Measurements from ENCODE around the gene IPO9.
"Not testable (repeated sequence)": the region's sequence is repeated elsewhere in the genome, so short reads cannot be mapped to it uniquely, and the experiment has no call there.

Gene IPO9

DNA sequence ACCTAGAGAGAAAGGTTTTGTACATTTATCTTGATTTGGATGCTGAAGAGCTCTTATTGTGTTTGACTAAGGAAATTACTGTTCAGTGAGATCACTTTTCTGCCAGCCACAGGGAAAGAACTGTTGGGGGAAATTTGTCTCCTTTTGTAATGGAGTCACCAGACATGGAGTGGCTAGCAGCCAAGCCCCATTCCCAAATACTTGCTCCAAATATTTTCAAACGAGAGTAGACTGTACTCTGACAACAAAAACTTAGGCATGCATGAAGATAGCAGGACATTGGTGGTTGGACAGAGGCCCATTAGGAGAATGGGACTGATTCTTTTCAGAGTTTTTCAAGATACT, 21.1 kb downstream of the IPO9 start:
- H3K4me1 ChIP-seq (ENCODE audit: insufficient read depth, low read length): peaks cover 7% of the 10 kb centered on the region
- H3K27me3 ChIP-seq (ENCODE audit: control insufficient read depth in 1 of 2, insufficient read depth in 2 of 2, low read length in 2 of 2): no peaks in the 10 kb centered on the region
- H3K36me3 ChIP-seq (ENCODE audit: insufficient read depth, low read length): peaks cover 64% of the 10 kb centered on the region
- no peak overlapping the region for H3K27ac ChIP-seq (ENCODE audit: low read depth, low read length)
- H3K9me3 ChIP-seq (ENCODE audit: low read length): no peaks in the 10 kb centered on the region
- no peak overlapping the region for H3K9ac ChIP-seq (ENCODE audit: low read length)
- no peak overlapping the region for H3K4me3 ChIP-seq (ENCODE audit: low read depth in 1 of 2, low read length in 2 of 2)

DNA sequence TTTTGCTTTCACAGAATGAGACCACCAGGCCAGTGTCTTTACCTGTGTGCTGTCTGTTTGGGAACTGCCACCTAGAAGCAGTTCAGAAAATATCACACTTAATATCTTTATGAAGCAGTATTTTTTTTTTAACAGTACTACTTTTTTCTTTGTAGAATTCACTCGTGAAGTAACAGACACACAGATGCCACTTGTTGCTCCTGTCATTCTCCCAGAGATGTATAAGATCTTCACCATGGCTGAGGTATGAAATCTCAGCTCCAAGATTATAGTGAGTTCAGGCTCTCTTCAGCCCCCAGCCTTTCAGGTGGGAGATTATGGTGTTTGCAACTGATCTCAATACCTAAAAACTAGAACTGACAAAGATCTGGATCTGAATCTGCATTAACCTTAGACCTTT, 23.0 kb downstream of the IPO9 start:
- H3K27ac ChIP-seq (ENCODE audit: low read depth, low read length): no peak overlapping the region
- no peak overlapping the region for H3K9ac ChIP-seq (ENCODE audit: low read length)
- peaks cover 7% of the 10 kb centered on the region for H3K4me1 ChIP-seq (ENCODE audit: insufficient read depth, low read length)
- H3K9me3 ChIP-seq (ENCODE audit: low read length): no peaks in the 10 kb centered on the region
- H3K36me3 ChIP-seq (ENCODE audit: insufficient read depth, low read length): peaks cover 82% of the 10 kb centered on the region
- no peaks in the 10 kb centered on the region for H3K27me3 ChIP-seq (ENCODE audit: control insufficient read depth in 1 of 2, insufficient read depth in 2 of 2, low read length in 2 of 2)
- H3K4me3 ChIP-seq (ENCODE audit: low read depth in 1 of 2, low read length in 2 of 2): no peak overlapping the region

- not testable (repeated sequence) for H3K4me3 ChIP-seq (ENCODE audit: low read depth in 1 of 2, low read length in 2 of 2)
Observed at GRCh38 chr1:201856722-201857121, 27.8 kb downstream of the IPO9 start.

DNA sequence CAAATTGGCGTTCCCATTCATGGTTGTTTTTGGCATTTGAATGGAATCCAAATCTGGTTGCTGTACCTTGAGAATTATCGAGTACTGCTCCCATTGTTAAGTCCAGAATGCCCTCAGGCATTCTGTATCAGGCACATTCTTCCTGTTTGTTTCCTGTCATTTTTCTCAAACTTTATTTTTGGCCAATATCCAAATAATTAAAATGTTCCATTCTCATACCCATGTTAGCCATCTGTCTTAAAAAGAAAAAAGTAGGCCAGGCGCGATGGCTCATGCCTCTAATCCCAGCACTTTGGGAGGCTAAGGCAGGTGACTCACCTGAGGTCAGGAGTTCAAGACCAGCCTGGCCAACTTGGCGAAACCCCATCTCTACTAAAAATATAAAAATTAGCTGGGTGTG, 30.5 kb downstream of the IPO9 start:
- Histone ChIP-seq H3K27ac (ENCODE audit: low read depth, low read length) (no peak overlapping the region), H3K36me3 (ENCODE audit: insufficient read depth, low read length) (peaks cover 57% of the 10 kb centered on the region), H3K9me3 (ENCODE audit: low read length) (no peaks in the 10 kb centered on the region), H3K9ac (ENCODE audit: low read length) (no peak overlapping the region), H3K4me3 (ENCODE audit: low read depth in 1 of 2, low read length in 2 of 2) (no peak overlapping the region), H3K4me1 (ENCODE audit: insufficient read depth, low read length) (no peaks in the 10 kb centered on the region), H3K27me3 (ENCODE audit: control insufficient read depth in 1 of 2, insufficient read depth in 2 of 2, low read length in 2 of 2) (no peaks in the 10 kb centered on the region)

More at GRCh38 chr1:201856722-201857121, 27.8 kb downstream of the IPO9 start:
- H3K9ac ChIP-seq (ENCODE audit: low read length); H3K27ac ChIP-seq (ENCODE audit: low read depth, low read length); H3K27me3 ChIP-seq (ENCODE audit: control insufficient read depth in 1 of 2, insufficient read depth in 2 of 2, low read length in 2 of 2); H3K4me1 ChIP-seq (ENCODE audit: insufficient read depth, low read length); H3K9me3 ChIP-seq (ENCODE audit: low read length): not testable (repeated sequence)
- H3K36me3 ChIP-seq (ENCODE audit: insufficient read depth, low read length): peaks cover 77% of the 10 kb centered on the region

DNA sequence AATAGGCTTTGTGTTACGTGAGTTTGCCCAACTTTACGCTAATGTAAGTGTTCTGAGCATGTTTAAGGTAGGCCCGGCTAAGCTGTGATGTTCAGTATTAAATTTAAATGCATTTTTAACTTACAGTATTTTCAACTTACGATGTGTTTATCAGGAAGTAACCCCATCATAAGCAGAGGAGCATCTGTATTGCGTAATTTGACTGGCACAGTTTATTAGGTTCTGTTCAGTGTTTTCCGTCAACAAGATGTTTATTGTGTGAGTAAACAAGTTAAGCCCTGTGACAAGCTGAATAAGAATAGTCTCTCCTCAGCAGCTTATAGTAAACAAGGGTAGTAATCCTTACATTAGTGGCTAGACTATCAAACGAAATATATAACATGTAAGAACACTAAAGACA, 32.5 kb downstream of the IPO9 start:
- Histone ChIP-seq H3K27me3 (ENCODE audit: control insufficient read depth in 1 of 2, insufficient read depth in 2 of 2, low read length in 2 of 2) (no peaks in the 10 kb centered on the region), H3K9me3 (ENCODE audit: low read length) (no peaks in the 10 kb centered on the region), H3K4me1 (ENCODE audit: insufficient read depth, low read length) (no peaks in the 10 kb centered on the region), H3K36me3 (ENCODE audit: insufficient read depth, low read length) (peaks cover 46% of the 10 kb centered on the region), H3K9ac (ENCODE audit: low read length) (no peak overlapping the region), H3K27ac (ENCODE audit: low read depth, low read length) (no peak overlapping the region), H3K4me3 (ENCODE audit: low read depth in 1 of 2, low read length in 2 of 2) (no peak overlapping the region)

DNA sequence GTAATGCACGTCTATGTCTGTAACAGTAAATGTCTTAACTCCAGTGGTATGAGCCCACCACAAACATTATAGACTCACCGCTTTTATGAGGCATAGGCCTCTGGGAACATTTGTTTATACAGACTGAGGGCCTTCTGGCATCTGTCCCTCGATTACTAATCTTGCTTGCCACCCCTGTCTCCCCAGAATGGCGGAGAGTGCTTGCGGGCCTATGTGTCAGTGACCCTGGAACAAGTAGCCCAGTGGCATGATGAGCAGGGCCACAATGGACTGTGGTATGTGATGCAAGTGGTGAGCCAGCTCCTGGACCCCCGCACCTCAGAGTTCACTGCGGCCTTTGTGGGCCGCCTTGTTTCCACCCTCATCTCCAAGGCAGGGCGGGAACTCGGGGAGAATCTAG, 41.4 kb downstream of the IPO9 start:
- no peak overlapping the region for H3K4me3 ChIP-seq (ENCODE audit: low read depth in 1 of 2, low read length in 2 of 2)
- H3K9me3 ChIP-seq (ENCODE audit: low read length): no peaks in the 10 kb centered on the region
- no peak overlapping the region for H3K9ac ChIP-seq (ENCODE audit: low read length)
- peaks cover 82% of the 10 kb centered on the region for H3K36me3 ChIP-seq (ENCODE audit: insufficient read depth, low read length)
- H3K27ac ChIP-seq (ENCODE audit: low read depth, low read length): no peak overlapping the region
- no peaks in the 10 kb centered on the region for H3K27me3 ChIP-seq (ENCODE audit: control insufficient read depth in 1 of 2, insufficient read depth in 2 of 2, low read length in 2 of 2)
- H3K4me1 ChIP-seq (ENCODE audit: insufficient read depth, low read length): no peaks in the 10 kb centered on the region

DNA sequence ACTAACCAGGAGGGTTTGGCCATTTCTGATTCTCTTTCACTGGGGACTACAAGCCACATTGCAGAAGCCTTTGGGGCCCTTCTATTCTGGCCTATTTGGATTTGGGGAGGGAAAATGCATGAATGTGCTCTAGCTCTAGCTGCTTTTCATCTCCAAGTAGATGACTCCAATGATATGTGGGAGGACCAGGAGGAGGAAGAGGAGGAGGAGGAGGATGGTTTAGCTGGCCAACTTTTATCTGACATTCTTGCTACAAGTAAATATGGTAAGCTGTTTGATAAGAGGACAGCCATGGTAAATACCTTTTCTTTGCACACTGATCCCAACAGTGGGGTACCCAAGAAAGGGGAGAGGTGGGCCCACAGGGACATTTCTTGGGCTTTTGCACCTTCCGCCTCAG, 45.7 kb downstream of the IPO9 start:
- H3K27ac ChIP-seq (ENCODE audit: low read depth, low read length): no peak overlapping the region
- H3K36me3 ChIP-seq (ENCODE audit: insufficient read depth, low read length): peaks cover 62% of the 10 kb centered on the region
- H3K4me3 ChIP-seq (ENCODE audit: low read depth in 1 of 2, low read length in 2 of 2): no peak overlapping the region
- peaks cover 8% of the 10 kb centered on the region for H3K4me1 ChIP-seq (ENCODE audit: insufficient read depth, low read length)
- H3K27me3 ChIP-seq (ENCODE audit: control insufficient read depth in 1 of 2, insufficient read depth in 2 of 2, low read length in 2 of 2): no peaks in the 10 kb centered on the region
- H3K9ac ChIP-seq (ENCODE audit: low read length): no peak overlapping the region
- H3K9me3 ChIP-seq (ENCODE audit: low read length): no peaks in the 10 kb centered on the region

- Histone ChIP-seq H3K36me3 (ENCODE audit: insufficient read depth, low read length) (peaks cover 47% of the 10 kb centered on the region), H3K27me3 (ENCODE audit: control insufficient read depth in 1 of 2, insufficient read depth in 2 of 2, low read length in 2 of 2) (no peaks in the 10 kb centered on the region), H3K4me3 (ENCODE audit: low read depth in 1 of 2, low read length in 2 of 2) (no peak overlapping the region), H3K27ac (ENCODE audit: low read depth, low read length) (no peak overlapping the region), H3K9me3 (ENCODE audit: low read length) (no peaks in the 10 kb centered on the region), H3K4me1 (ENCODE audit: insufficient read depth, low read length) (peaks cover 8% of the 10 kb centered on the region), H3K9ac (ENCODE audit: low read length) (no peak overlapping the region)
Observed at GRCh38 chr1:201876148-201876818, 47.3 kb downstream of the IPO9 start.

GRCh38 chr1:201877877-201878401, 49.0 kb downstream of the IPO9 start:
- Histone ChIP-seq H3K36me3 (ENCODE audit: insufficient read depth, low read length) (peaks cover 32% of the 10 kb centered on the region), H3K27ac (ENCODE audit: low read depth, low read length) (peak overlapping the region; percentile 10), H3K9ac (ENCODE audit: low read length) (no peak overlapping the region), H3K4me3 (ENCODE audit: low read depth in 1 of 2, low read length in 2 of 2) (no peak overlapping the region), H3K4me1 (ENCODE audit: insufficient read depth, low read length) (peaks cover 8% of the 10 kb centered on the region), H3K27me3 (ENCODE audit: control insufficient read depth in 1 of 2, insufficient read depth in 2 of 2, low read length in 2 of 2) (no peaks in the 10 kb centered on the region), H3K9me3 (ENCODE audit: low read length) (no peaks in the 10 kb centered on the region)

GRCh38 chr1:201880928-201881571, 52.1 kb downstream of the IPO9 start:
- Histone ChIP-seq H3K36me3 (ENCODE audit: insufficient read depth, low read length) (peaks cover 8% of the 10 kb centered on the region), H3K9ac (ENCODE audit: low read length) (no peak overlapping the region), H3K27ac (ENCODE audit: low read depth, low read length) (no peak overlapping the region), H3K4me1 (ENCODE audit: insufficient read depth, low read length) (peaks cover 25% of the 10 kb centered on the region), H3K4me3 (ENCODE audit: low read depth in 1 of 2, low read length in 2 of 2) (no peak overlapping the region), H3K27me3 (ENCODE audit: control insufficient read depth in 1 of 2, insufficient read depth in 2 of 2, low read length in 2 of 2) (no peaks in the 10 kb centered on the region), H3K9me3 (ENCODE audit: low read length) (no peaks in the 10 kb centered on the region)

DNA sequence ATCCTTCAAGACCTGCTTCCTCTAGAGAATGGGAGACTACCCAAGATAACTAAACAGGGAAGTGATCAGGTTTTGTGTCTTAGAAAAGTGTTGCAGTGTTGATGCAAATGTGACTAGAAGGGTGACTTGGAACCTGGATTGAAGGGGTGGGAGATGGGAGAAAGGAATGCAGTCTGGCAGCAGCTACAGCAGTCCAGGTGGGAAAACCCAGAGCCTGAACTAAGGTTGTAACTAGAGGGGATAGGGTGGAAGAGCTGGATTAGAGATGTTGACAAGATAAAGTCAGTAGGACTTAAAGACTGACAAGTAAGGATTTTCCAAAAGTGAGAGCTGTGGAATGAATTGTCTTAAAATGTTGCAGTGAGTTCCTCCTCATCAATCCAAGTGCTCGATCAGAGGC, 52.7 kb downstream of the IPO9 start:
- peaks cover 3% of the 10 kb centered on the region for H3K36me3 ChIP-seq (ENCODE audit: insufficient read depth, low read length)
- H3K9me3 ChIP-seq (ENCODE audit: low read length): no peaks in the 10 kb centered on the region
- no peaks in the 10 kb centered on the region for H3K27me3 ChIP-seq (ENCODE audit: control insufficient read depth in 1 of 2, insufficient read depth in 2 of 2, low read length in 2 of 2)
- no peak overlapping the region for H3K9ac ChIP-seq (ENCODE audit: low read length)
- no peak overlapping the region for H3K4me3 ChIP-seq (ENCODE audit: low read depth in 1 of 2, low read length in 2 of 2)
- no peak overlapping the region for H3K27ac ChIP-seq (ENCODE audit: low read depth, low read length)
- peaks cover 25% of the 10 kb centered on the region for H3K4me1 ChIP-seq (ENCODE audit: insufficient read depth, low read length)

GRCh38 chr1:201882665-201883132, 53.7 kb downstream of the IPO9 start:
- no peaks in the 10 kb centered on the region for H3K36me3 ChIP-seq (ENCODE audit: insufficient read depth, low read length)
- H3K9me3 ChIP-seq (ENCODE audit: low read length): no peaks in the 10 kb centered on the region
- H3K27me3 ChIP-seq (ENCODE audit: control insufficient read depth in 1 of 2, insufficient read depth in 2 of 2, low read length in 2 of 2): no peaks in the 10 kb centered on the region
- no peak overlapping the region for H3K27ac ChIP-seq (ENCODE audit: low read depth, low read length)
- H3K4me1 ChIP-seq (ENCODE audit: insufficient read depth, low read length): peaks cover 25% of the 10 kb centered on the region
- no peak overlapping the region for H3K9ac ChIP-seq (ENCODE audit: low read length)
- no peak overlapping the region for H3K4me3 ChIP-seq (ENCODE audit: low read depth in 1 of 2, low read length in 2 of 2)
